ENCODE data around the gene RBM8A.

RBM8A gene

DNA sequence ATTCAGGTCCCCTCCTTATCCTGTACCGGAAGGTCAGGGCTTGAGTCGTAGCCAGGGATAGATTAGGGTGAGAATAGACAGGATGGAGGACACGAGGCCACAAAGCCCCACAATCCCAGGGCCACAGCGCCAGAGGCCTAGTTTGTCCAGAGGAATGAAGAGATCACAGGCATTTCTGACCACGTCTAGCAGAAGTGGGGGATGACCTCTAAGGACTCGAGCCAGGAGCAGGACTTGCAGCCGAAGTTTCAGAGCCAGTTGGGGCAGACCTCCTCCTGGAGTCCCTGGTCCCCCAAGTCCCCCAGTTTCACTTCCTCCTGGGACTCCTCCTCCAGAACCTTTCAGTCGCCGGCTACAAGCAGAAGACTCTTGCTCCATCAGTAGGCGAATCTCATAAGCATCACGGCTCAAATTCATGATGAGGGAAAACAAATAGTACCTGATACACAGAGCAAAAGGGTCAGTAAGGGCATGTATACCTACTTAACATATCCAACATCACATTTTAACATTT, 15.1 kb downstream of the RBM8A start:
- DNase-seq = no peak

DNA sequence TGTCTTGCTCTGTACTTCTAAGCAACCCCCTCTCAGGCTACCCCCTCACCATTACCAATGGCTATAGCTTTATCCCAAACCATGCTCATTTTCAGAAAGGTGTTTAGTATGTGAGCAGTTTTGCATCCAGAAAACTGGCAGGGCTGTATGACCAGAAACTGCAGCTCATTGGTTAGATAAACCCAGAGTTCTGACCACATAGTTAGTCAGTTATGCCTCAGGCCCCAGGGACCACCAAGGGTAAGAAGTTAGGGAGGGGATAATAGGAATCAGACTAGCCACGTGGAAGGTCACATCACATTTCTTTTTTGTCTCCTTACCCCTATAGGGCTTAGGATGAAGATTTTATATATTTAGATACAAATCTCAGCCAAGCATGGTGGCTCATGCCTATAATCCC, 18.6 kb downstream of the RBM8A start:
- DNase-seq = no peak

DNA sequence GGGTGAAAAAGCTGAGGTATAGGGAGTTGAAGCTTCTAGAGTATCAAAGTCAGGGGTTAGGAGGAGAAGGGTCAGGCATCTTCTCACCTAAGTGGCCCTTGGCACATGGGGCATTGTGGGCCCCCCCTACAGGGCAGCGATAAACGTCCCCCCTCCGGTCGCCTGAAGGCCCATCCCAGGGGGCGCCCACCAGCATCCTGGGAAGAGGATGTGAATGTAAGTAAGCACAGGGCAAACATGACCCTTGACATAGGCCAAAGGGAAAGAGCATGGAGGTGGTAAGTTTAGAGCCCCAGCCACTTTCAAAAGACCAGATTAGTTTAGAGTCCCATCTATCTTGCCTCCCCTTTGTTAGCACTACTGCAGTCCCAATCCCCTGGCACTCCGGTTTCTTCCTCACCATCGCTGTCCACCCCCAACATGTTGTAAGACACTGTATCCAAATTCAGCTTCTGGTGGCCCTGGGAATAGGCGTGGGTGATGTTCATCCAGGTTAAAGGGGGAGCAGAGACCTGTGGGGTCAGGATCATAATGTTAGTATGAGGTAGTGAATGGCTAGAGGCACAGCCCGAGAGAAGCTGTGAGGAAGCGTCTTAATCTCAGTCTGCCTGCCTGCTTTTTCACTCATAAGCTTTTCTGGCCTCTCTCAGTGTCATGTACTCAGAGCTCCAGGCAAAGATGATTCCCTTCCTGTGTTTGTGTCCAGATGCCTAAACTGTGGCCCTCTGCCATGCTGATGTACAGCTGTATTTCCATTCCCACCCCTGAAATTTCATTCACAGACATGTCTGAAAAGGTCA, 20.1 kb downstream of the RBM8A start:
- no peak for DNase-seq

DNA sequence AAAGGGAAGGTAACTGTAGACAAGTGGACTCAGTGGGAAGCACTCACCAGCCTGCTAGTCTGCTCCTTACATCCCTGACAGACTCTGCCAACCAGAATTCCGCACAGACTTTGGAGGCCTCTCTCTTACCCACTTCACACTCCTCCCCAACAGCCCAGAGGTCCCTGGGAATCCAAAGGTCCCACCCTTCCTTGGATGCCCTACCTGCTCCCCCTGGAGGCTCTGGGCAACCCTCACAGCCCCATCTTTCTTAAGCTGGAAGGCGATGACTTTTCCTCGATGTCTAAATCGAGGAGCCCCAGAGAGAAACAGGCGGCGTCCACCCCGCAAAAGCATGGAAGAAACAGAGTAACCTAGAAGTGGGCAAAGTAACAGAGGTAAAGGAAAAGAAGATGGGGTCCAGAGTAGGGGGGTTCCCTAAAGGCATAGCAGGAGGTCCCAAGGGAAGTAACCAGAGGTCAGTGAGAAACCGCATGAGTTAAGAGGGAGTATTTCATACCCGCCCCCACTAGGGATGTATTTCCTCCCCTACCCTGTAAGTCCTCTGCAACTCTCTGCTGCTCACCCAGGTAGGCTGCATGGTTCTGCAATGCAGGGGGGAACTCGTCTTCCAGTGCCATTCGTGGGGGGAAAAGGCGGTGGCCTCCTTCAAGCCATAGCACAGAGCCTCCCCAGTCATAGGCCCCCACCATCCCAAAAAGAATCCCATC, 25.8 kb downstream of the RBM8A start:
- no peak for DNase-seq

DNA sequence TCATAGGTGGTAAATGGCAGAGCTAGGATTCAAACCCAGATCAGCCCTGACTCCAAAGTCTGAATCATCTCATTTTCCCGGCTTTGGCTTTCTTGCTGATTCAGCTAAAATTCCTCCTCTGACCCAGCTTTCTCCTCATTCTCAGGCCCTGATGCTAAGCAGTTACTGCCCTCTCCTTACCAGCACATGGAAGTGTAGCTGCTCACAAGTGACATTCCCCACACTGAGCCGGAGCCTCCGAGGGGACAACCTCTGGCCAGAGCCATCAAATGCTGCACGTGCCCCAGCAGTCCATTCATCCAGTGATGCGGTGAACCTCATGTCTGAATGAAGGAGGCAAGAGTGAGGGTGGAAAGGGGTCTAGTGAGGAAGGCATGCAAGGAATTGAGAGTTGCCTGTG, 28.5 kb downstream of the RBM8A start:
- DNase-seq = no peak

DNA sequence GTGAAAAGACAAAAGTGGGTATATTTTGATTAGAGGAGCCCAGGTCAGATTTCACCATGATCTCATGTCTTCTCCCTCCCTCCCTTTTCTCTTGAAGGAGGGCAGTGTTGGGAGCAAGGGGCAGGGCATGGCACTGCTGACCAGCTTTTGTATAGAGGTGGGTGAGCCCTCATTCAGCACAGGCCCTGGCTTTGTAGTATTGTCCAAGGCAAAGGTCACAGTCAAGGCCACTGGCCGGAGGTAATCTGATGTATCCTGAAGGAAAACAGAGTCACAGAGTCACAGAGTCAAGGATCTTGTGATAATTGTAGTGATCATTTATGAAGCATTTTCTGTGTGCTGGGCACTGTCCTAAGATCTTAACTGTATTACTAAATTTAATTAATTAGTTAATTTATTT, 29.3 kb downstream of the RBM8A start:
- DNase-seq = no peak

DNA sequence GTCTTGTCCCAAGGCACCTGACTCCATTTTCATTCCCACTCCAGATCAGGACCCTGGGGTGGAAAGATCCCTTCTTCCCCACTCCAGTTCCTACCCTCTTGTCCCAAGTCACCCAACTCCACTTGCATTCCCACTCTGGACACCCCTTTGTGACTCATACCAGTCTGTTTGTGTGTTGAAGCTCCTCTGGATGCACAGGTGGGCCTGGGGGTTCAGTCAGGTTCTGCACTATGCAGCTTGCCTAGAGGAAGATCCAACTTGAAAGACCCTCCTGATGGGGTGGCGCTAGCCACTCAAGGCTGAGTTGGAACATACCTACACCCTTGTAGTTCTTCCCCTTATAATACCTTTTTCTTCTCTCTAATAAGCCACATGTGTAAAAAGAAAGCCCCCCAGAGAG, 31.8 kb downstream of the RBM8A start:
- DNase-seq = no peak

DNA sequence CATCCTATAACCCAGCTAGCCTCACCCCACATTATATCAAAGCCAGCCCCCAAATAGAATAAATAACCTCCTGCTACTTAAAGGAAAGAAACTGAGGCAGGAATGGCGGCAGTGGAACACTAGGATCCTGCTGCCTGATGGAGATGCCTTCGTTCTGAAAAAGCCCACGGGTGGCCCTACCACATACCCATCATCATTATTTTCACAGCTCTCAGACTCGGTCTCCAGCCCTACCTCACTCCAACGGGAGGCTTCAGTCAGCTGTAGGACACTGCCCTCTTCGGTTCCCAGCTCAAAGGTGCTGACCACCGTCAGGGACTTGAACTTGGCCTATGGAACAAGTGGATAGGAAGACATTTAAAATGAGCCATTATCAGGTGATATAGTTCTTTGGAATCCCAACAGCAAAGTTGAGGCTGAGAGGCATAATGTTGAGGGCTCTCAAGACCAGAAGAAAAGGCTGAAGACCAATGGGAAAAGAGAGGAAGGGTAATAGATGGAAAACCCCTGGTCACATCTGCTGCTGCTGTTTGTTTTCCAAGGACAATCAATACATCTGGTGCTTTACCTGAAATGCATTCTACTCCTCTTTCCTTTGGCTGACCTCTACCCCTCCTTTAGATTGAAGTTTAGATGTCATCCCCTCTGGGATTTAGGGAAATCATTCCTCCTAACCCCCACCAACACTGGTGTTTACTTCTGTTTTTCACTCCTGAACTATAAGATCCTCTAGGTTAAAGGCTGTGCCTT, 33.8 kb downstream of the RBM8A start:
- no peak for DNase-seq

DNA sequence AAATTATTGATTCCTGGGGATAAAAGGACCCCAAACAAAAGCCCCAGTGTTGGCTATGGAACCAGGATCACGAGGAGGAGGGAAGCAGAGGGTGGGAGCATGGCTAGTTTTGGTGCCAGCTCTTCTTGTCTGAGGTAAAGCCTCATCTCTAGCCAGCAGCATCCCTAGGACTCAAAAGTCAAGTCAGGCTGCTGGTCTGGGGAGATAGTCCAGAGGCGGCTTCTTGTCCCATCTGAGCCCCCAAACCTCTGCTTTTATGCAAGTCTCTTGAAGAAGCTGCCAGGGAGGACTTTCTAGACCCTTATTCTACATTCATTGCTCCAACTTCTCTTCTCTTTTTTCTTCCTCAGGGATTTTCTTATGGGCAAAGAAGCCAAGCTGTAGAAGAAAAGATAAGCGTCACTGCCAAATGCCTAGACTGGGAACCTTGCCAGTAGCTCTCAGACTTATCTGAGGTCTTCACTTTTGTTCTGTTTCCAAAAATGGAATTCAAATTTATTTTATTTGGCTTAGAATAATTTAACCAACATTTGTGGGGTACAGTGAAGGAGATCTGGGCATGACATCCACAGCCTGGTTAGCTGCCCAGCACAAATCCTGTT, 34.7 kb downstream of the RBM8A start:
- DNase-seq = no peak

DNA sequence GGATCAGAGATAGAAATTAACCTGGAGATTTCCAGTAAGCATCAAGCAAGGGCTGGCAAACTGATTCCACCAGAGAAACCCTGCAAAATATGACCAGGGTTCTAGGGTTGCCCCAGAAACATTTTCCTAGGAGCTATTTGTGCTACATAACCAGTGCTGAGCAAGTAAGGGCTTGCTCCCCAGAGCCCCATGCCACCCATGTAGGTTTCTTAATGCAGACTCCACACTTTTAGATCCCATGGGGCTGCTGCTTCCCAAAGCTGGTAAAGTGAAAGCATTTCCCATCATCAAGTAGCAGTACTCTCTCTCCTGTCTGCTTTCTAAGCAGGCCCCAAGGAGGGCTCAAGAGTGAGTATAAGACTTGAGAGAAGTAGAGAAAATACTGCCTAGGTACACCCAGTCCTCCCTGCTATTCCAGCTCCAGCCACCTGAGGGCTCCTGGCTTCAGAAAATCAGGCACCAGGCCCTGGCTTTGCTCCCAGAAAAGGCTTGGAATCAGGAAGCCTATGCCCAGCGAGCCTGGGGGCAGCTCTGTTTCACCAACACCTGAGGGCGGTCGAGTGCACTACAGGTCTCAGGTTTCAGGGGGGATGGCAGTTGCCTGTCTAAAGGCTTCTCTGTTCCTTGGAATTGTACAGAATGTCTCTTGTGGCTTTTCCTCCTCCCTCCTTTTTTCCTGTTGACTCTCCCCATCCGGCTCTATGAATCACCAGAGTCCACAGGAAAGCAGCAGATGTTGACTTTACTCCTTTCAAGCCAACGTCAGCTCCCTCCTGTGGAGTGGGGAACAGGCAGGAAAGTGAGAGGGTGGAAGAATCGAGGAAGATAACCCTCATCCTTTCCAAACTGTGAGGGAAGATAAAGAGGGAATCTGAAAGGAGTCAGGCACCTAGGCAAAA, 35.4 kb downstream of the RBM8A start:
- DNase-seq = peak; percentile 46

DNA sequence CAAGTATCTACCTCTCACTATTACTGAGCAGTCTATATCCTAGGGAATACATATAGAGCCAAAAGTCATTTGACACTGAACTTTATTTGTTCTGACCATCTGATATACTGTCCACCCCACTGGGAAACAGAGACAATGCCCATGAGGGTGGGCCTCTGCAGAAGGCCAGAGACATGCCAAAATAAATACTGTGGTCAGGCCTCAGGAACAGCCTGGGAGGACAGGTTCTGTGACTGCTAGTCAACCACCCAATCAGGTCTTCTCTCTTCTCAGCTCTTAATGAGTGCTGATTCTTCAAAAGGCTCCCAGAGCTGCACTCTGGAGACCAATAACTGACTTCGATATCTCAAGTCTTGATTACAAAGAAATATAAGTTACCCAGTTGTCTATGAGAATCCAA, 36.1 kb downstream of the RBM8A start:
- DNase-seq = no peak

DNA sequence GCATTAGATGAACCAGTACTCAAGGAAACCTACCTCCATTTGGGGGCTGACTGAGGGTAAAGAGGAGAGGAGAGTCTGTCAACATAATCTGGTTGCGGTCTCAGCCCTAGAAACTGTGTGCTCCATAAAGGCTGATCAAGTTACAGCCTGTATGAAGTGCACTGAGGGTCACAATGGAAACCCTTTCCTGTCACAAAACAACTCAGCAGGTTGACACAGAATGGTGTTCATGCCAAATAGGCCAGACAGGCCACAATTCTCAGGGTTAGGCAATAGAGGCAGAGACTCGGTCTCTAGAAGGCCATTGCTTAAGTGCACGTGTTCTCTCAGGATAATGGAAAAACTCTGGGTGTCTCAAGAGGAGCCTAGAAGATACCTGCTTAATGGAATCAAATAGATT, 37.6 kb downstream of the RBM8A start:
- DNase-seq = peak; percentile 36

DNA sequence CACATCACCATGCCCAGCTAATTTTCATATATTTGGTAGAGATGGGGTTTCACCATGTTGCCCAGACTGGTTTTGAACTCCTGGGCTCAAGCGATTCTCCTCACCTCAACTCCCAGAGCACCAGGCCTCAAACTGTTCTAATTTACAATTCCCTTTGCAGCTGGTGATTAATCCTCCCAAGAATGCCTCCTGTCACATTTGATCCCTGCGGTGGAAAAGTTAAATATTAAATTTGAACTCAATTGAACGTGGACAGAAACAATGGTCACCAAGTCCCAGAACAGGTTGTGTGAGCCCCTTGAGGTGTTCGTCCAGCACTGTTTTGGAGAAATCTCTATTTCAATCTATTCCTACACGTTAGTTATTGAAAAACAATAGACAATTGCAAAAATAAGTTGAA, 39.7 kb downstream of the RBM8A start:
- DNase-seq = no peak

DNA sequence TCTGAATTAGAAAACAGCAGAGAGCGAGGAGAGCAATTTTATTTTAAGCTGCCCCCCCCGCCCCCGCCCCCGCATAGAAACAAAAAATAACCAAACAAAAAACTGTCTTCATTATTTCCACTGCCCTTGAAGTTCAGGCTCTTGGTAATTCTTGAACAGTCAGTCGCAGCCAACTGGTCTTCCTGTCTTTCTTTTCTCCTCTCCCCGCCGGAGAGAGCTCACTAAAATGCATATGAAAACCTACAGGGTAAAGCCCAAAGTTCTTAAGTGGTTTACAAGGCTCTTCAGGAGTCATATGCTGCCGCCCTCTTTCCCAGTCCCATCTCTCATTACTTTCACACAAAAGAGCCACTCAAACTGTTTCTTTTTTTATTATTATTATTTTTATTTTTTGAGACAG, 40.5 kb downstream of the RBM8A start:
- DNase-seq = no peak

DNA sequence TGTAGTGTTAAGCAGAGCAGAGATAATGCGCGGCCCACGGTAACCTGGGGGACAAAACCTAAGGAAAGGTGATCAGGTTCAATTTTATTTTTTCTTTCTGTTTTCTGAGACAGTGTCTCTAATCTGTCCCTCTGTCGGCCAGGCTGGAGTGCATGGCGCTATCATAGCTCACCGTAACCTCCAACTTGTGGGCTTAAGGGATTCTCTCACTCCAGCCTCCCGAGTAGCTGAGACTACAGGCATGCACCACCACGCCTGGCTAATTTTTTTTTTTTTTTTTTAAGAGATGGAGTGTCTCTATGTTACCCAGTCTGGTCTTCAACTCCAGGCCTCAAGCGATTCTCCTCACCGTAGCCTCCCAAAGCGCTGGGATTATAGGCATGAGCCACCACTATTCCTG, 40.9 kb downstream of the RBM8A start:
- DNase-seq = no peak

DNA sequence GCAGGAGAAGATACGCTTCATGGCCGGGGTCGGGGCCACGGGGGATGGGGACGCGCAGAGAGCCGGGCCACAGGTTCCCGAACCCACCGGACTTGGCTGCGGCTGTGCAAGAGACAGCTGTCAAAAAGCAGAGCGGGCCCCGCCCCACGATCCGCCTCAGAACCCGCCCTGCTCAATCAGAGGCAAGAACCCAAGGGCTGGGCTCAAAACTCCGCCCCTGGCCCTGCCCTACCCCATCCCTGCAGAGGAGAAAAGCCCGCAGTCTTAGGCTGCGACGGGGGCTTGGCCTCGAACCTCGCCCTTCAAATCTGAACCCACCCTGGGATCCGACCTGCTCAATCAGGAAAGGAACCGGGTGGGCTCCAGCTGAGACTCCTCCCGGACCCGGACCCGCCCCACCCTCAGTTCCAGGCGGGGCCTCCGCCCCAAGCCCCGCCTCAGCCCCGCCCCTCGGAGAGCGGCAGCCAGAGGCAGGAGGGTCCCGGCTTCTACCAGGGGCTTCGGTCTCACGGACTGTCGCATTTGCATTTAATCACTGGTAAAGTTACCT, 41.5 kb downstream of the RBM8A start, which contains the start of gene ANKRD35:
Gene ANKRD35, minus strand, starts transcription at position 129 of the 550 bp plus-strand sequence. Its CDS starts 108 bp downstream, at position 21.
- no peak for DNase-seq

DNA sequence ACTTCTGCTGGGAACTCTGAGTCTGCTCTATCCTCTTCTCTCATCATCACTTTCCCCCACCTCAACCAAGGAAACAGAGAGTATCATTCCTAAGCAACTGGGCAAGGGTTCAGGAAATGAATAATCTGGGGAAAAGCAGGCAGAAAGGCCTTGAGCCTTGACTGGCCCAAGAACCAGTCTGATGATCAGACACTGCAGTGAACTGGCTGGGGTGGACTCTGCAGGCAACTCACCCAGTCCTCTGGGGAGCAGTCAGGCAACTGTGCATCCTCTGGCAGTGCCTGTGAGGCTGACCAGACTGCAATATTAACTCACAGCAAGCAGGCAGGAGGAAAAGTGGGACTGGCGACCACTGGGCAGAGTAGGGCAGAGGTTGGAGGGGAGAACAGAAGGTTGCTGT, 42.6 kb downstream of the RBM8A start:
- no peak for DNase-seq

DNA sequence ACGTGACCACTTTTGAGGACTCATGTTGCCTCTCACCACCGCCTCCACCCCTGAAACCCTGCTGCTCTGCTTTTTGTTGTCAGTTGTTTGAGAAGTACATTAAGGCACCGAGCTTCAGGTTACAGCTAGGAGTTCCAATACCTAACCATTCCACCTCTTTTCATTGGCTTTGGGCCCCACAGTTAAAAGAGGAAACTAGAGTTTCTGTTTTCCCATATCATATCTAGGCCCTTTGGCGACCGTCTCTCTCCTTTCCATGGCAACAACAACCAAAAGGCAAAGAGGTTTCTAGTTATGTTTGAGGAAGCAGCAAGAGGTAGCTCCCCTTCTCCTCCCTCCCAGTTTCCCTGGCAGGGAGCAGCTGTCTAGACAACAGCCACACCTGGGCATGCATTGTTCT, 47.5 kb downstream of the RBM8A start:
- DNase-seq = peak; percentile 4

DNA sequence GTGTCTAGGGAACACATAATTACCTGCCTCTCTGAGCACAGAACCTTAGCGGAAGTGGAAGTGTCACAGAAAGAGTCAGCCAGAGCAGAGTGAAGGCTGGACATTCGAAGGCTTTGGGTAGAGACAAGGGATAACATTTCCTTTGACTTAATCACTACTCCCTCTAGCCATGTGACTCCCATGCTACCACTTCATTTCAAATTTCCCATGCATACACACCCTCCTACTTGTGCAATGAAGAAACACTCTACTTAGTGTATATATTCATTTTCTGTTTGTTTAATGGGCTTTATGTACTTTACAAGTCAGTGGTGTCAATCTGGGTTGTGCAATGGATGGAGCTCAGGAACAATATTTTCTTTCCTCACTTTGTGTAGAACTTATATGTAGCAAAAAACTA, 48.6 kb downstream of the RBM8A start:
- no peak for DNase-seq

DNA sequence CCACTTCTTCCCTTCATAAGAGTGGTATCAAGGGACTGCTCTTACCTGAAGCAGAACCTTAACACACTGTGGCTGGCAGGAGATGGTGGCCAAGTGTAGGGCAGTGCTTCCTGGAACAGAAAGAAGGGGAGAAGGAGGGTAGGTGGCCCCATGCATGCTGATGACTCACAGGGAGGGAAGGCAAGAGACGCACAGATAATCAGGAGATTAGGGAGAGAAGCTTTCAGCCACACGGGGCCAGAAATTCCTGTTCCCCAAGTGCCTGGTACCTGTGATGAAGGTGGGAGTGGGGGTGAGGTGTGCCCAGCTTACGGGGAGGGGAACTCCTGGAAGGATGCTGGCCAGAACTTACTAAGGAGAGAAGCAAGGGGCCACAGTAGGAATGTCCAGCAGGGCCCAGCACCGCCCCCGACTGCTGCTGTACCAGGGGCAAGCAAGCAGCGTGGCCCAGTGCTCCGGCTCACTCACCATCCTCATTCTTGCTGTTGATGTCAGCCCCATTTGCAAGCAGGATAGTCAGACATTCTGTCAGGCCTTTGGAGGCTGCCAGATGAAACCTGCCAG, 49.3 kb downstream of the RBM8A start:
- DNase-seq = no peak

DNA sequence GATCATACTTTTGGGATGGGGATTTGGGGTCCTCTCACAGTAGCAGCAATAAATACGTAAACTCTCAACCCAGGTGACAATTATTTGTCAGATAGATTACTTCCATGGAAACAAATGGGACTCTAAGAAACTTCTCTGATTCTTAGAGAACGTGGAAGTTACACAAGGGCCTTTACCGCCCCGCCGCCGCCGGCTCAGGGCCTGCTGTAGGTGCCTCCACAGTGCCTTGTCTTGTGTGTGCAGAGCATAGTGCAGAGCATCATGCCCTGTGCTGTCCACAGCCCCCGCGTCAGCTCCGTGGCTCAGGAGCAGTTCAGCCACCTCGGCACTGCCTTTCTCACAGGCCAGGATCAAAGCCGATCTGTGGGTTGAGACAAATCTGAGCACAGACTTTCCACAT, 52.6 kb downstream of the RBM8A start:
- DNase-seq = no peak
